ENCODE data around the gene MRPS24. TPM values are rescaled to one million over a fixed set of nuclear protein-coding genes. Genes with fewer than 3 reads are reported as not detected.

Gene MRPS24
- total and polyA plus RNA-seq, 2 donors: 80.5 to 107 TPM

DNA sequence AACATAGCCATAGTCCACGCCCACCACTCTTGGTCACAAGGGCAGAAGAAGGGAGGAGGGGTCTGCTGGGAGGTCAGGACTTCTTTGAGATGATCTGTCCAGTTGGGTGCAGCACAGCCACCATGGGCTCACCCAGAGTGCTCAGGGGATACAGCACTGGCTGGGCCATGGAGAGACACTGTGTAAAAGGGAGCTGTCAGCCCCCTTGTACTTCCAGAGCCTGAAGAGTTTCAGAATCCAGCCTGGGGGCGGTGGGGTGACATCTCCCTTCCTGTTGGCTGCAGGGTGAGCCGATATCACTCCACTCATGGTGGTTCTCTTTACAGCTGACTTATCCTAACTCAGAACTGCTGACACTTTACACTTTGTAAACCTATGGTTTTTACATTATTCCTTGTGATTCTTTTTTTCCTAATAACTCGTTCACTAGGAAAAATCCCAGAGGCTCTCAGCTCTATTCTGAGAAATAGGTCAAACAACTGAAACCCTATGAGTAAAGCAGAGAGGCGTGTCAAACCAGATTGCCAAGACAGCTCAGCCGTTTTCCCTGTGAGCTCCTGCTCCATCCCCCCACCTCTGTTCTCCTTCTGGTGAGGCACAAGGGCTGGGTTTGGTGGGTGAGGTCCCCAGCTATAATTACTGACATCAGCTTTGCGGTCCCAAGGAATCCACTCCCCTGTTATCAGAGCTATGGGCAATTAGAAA, 3.2 kb upstream of the MRPS24 start:
- peak overlapping the region in 1 of 2 donors; percentile 3 for H3K27ac ChIP-seq (ENCODE audit: low read depth in 1 of 2, low read length in 1 of 2)
- H3K4me3 ChIP-seq (ENCODE audit: low read length in 2 of 2): no peak overlapping the region
- peaks cover 0 to 2% of the 10 kb centered on the region in 2 donors for H3K27me3 ChIP-seq (ENCODE audit: control insufficient read depth in 2 of 2, insufficient read depth in 1 of 2, low read length in 1 of 2)
- H3K36me3 ChIP-seq (ENCODE audit: control insufficient read depth in 2 of 2, insufficient read depth in 2 of 2, low read length in 1 of 2): peaks cover 19 to 22% of the 10 kb centered on the region in 2 donors
- no peaks in the 10 kb centered on the region for H3K9me3 ChIP-seq (ENCODE audit: control insufficient read depth in 2 of 2, insufficient read depth in 1 of 2, low read length in 1 of 2)
- H3K4me1 ChIP-seq (ENCODE audit: control insufficient read depth in 2 of 2, insufficient read depth in 2 of 2, low read length in 2 of 2): peaks cover 4 to 14% of the 10 kb centered on the region in 2 donors
- DNase-seq (ENCODE audit: low read depth in 6 of 9, low spot score in 9 of 9): no peak
- WGBS: 81% methylated on average over 7 of the region's 7 CpGs

DNA sequence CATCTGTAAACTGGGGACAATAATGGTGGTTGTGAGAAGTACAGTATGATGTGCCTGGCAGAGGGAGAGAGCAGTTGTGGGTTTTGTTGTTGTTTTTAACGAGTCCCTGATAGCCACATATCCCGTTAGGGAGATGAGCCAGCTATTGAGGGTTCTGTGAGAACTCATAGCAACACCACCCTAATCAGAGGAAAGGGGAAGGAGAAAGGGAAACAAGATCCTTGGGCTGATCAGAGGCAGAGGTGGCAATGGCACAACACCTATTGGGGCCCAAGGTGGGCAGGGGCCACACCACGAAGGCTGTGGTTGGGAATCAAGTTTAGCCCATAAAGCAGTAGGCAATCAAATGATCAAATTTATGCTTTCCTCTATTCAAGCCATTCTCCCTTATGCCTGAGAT, 1.7 kb upstream of the MRPS24 start:
- peaks cover 4 to 14% of the 10 kb centered on the region in 2 donors for H3K4me1 ChIP-seq (ENCODE audit: control insufficient read depth in 2 of 2, insufficient read depth in 2 of 2, low read length in 2 of 2)
- 98% methylated on average over 3 of the region's 3 CpGs for WGBS
- no peak overlapping the region for H3K27ac ChIP-seq (ENCODE audit: low read depth in 1 of 2, low read length in 1 of 2)
- H3K4me3 ChIP-seq (ENCODE audit: low read length in 2 of 2): no peak overlapping the region
- peaks cover 0 to 2% of the 10 kb centered on the region in 2 donors for H3K27me3 ChIP-seq (ENCODE audit: control insufficient read depth in 2 of 2, insufficient read depth in 1 of 2, low read length in 1 of 2)
- H3K36me3 ChIP-seq (ENCODE audit: control insufficient read depth in 2 of 2, insufficient read depth in 2 of 2, low read length in 1 of 2): peaks cover 14 to 22% of the 10 kb centered on the region in 2 donors
- no peak for DNase-seq (ENCODE audit: low read depth in 6 of 9, low spot score in 9 of 9)
- H3K9me3 ChIP-seq (ENCODE audit: control insufficient read depth in 2 of 2, insufficient read depth in 1 of 2, low read length in 1 of 2): no peaks in the 10 kb centered on the region

DNA sequence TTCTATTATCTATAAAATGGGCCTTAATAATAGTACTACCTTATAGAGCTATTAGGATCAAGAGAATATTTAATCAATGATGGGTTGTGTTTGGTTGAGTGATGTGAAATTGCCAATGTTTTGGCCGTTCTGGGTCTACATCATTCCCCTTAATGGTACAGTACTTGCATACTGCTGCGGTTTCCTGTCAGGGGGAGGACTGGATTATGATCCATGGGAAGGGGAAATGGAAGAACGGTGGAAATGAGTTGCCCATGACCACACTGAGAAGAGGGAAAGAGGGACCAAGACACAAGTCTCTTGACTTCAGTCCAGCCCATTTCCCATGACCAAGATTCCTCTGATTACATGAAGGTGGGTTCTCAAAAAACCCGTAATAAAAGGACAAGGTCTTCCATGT, 999 bp upstream of the MRPS24 start:
- H3K36me3 ChIP-seq (ENCODE audit: control insufficient read depth in 2 of 2, insufficient read depth in 2 of 2, low read length in 1 of 2): peaks cover 9 to 21% of the 10 kb centered on the region in 2 donors
- no peaks in the 10 kb centered on the region for H3K9me3 ChIP-seq (ENCODE audit: control insufficient read depth in 2 of 2, insufficient read depth in 1 of 2, low read length in 1 of 2)
- no peak overlapping the region for H3K4me3 ChIP-seq (ENCODE audit: low read length in 2 of 2)
- peaks cover 4 to 14% of the 10 kb centered on the region in 2 donors for H3K4me1 ChIP-seq (ENCODE audit: control insufficient read depth in 2 of 2, insufficient read depth in 2 of 2, low read length in 2 of 2)
- no peak for DNase-seq (ENCODE audit: low read depth in 6 of 9, low spot score in 9 of 9)
- H3K27me3 ChIP-seq (ENCODE audit: control insufficient read depth in 2 of 2, insufficient read depth in 1 of 2, low read length in 1 of 2): peaks cover 0 to 2% of the 10 kb centered on the region in 2 donors
- H3K27ac ChIP-seq (ENCODE audit: low read depth in 1 of 2, low read length in 1 of 2): no peak overlapping the region
- WGBS: 94% methylated on average over 4 of the region's 4 CpGs

DNA sequence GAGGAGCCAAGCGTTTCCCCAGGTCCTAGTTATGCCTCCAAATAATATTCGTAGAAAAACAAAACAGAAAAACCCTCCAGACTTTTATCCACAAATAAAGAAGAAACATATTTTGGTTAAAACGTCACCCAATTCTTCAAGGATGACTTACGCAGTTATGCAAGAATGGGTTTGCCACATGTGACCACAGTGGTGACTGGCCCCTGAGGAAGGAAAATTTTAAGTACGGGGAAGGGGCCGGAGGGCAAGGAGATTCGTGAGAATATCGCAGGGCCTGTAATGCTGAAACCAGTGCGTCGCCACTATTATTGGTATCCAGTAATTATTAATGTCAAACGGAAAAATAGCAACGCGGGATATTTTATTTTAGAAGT, 537 bp upstream of the MRPS24 start:
- Histone ChIP-seq H3K27ac (ENCODE audit: low read depth in 1 of 2, low read length in 1 of 2) (peak overlapping the region; percentile 20 to 70), H3K4me3 (ENCODE audit: low read length in 2 of 2) (peak overlapping the region; percentile 56 to 91), H3K9me3 (ENCODE audit: control insufficient read depth in 2 of 2, insufficient read depth in 1 of 2, low read length in 1 of 2) (no peaks in the 10 kb centered on the region), H3K4me1 (ENCODE audit: control insufficient read depth in 2 of 2, insufficient read depth in 2 of 2, low read length in 2 of 2) (peaks cover 4 to 14% of the 10 kb centered on the region in 2 donors), H3K27me3 (ENCODE audit: control insufficient read depth in 2 of 2, insufficient read depth in 1 of 2, low read length in 1 of 2) (peaks cover 0 to 2% of the 10 kb centered on the region in 2 donors), H3K36me3 (ENCODE audit: control insufficient read depth in 2 of 2, insufficient read depth in 2 of 2, low read length in 1 of 2) (peaks cover 9 to 20% of the 10 kb centered on the region in 2 donors)
- 39% methylated on average over 13 of the region's 13 CpGs for WGBS
- DNase-seq (ENCODE audit: low read depth in 6 of 9, low spot score in 9 of 9): no peak

DNA sequence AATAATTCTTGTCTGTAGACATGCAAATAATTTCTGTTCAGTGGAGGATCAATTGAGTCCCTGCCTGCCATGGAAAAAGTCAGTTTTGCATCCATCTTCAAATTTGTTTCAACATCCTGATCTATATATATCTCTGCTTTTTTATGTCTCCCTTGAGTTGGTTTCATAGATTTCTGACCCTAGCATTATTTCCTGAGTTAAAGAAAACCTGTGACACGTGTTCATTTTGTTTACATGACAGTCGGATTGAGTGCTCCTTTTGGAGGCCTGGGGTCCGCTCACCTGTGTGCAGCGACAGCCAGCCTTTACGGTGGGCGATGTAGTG, 674 bp downstream of the MRPS24 start:
- DNase-seq (ENCODE audit: low read depth in 6 of 9, low spot score in 9 of 9): peak in 4 of 9 donors; percentile 3 to 30 (median 6)

DNA sequence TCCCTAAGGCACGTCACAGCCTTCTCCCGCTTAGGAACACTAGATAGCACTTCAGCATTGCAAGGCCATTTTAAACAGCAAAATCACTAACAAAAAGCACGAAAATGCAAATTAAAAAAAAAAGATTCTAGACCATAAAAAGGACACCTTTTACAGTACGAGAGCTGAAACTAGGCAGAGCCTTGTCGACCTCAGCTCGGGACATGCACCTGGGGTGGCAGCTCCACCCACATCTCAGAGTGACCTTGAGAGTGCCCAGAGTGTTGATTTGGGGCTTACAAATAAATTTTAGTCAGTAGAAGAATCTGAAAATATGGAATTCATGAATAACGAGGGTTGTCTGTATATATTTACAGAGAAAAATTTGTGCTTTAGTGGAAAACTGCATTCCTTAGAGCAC, 1.1 kb downstream of the MRPS24 start:
- Histone ChIP-seq H3K4me1 (ENCODE audit: control insufficient read depth in 2 of 2, insufficient read depth in 2 of 2, low read length in 2 of 2) (peaks cover 4 to 14% of the 10 kb centered on the region in 2 donors), H3K27ac (ENCODE audit: low read depth in 1 of 2, low read length in 1 of 2) (no peak overlapping the region), H3K27me3 (ENCODE audit: control insufficient read depth in 2 of 2, insufficient read depth in 1 of 2, low read length in 1 of 2) (peaks cover 0 to 2% of the 10 kb centered on the region in 2 donors), H3K4me3 (ENCODE audit: low read length in 2 of 2) (no peak overlapping the region), H3K9me3 (ENCODE audit: control insufficient read depth in 2 of 2, insufficient read depth in 1 of 2, low read length in 1 of 2) (no peaks in the 10 kb centered on the region), H3K36me3 (ENCODE audit: control insufficient read depth in 2 of 2, insufficient read depth in 2 of 2, low read length in 1 of 2) (peaks cover 9 to 17% of the 10 kb centered on the region in 2 donors)
- WGBS: 86% methylated on average over 7 of the region's 7 CpGs
- DNase-seq (ENCODE audit: low read depth in 6 of 9, low spot score in 9 of 9): no peak

More for the DNA sequence above, 674 bp downstream of the MRPS24 start:
- Histone ChIP-seq H3K27me3 (ENCODE audit: control insufficient read depth in 2 of 2, insufficient read depth in 1 of 2, low read length in 1 of 2) (peaks cover 0 to 2% of the 10 kb centered on the region in 2 donors), H3K36me3 (ENCODE audit: control insufficient read depth in 2 of 2, insufficient read depth in 2 of 2, low read length in 1 of 2) (peaks cover 9 to 17% of the 10 kb centered on the region in 2 donors), H3K27ac (ENCODE audit: low read depth in 1 of 2, low read length in 1 of 2) (peak overlapping the region in 1 of 2 donors; percentile 15), H3K9me3 (ENCODE audit: control insufficient read depth in 2 of 2, insufficient read depth in 1 of 2, low read length in 1 of 2) (no peaks in the 10 kb centered on the region), H3K4me3 (ENCODE audit: low read length in 2 of 2) (peak overlapping the region; percentile 56 to 91), H3K4me1 (ENCODE audit: control insufficient read depth in 2 of 2, insufficient read depth in 2 of 2, low read length in 2 of 2) (peaks cover 4 to 14% of the 10 kb centered on the region in 2 donors)
- 3% methylated on average over 6 of the region's 6 CpGs for WGBS

DNA sequence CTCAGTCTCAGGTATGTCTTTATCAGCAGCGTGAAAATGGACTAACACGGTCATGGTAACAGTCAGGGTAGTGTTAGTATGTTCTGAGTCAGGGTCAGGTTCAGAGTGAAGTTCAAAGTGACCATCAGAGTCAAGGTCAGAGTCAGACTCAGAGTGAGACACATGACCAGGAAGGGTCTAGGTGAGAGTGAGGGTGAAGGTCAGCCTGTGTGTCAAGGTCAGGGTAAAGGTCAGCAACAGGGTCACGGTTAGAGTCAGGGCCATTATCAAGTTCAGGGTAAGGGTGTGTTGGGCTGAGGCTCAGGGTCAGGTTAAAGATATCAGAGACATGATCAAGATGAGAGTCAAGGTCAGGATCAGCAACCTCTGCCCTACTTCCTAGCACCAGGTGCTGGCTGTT, 4.0 kb downstream of the MRPS24 start:
- 99% methylated on average over 3 of the region's 3 CpGs for WGBS

DNA sequence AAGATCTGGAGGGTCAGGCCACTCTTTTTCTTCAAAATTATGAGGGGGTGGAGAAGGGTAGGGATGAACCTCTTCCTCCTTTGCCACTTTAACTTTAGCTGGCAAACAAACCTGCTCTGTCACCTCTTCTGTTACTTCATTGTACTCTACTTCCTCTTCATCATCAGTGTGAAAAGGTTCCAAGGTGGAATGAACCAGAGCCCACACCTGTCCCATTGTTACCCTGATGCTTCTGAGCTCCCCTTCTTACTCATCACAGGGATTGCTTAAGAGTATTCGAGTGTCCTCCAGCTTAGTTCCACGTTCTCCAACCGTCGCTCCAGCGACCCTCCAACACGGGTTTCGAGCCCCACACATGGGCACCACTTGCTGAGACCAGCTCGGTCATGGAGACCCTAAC, 5.2 kb downstream of the MRPS24 start:
- H3K4me3 ChIP-seq (ENCODE audit: low read length in 2 of 2): no peak overlapping the region
- no peaks in the 10 kb centered on the region for H3K9me3 ChIP-seq (ENCODE audit: control insufficient read depth in 2 of 2, insufficient read depth in 1 of 2, low read length in 1 of 2)
- WGBS: 98% methylated on average over 8 of the region's 8 CpGs
- peaks cover 4 to 5% of the 10 kb centered on the region in 2 donors for H3K4me1 ChIP-seq (ENCODE audit: control insufficient read depth in 2 of 2, insufficient read depth in 2 of 2, low read length in 2 of 2)
- no peaks in the 10 kb centered on the region for H3K27me3 ChIP-seq (ENCODE audit: control insufficient read depth in 2 of 2, insufficient read depth in 1 of 2, low read length in 1 of 2)
- peaks cover 9 to 17% of the 10 kb centered on the region in 2 donors for H3K36me3 ChIP-seq (ENCODE audit: control insufficient read depth in 2 of 2, insufficient read depth in 2 of 2, low read length in 1 of 2)
- DNase-seq (ENCODE audit: low read depth in 6 of 9, low spot score in 9 of 9): no peak
- no peak overlapping the region for H3K27ac ChIP-seq (ENCODE audit: low read depth in 1 of 2, low read length in 1 of 2)

More for the DNA sequence above, 4.0 kb downstream of the MRPS24 start:
- Histone ChIP-seq H3K27ac (ENCODE audit: low read depth in 1 of 2, low read length in 1 of 2) (no peak overlapping the region), H3K4me3 (ENCODE audit: low read length in 2 of 2) (no peak overlapping the region), H3K9me3 (ENCODE audit: control insufficient read depth in 2 of 2, insufficient read depth in 1 of 2, low read length in 1 of 2) (no peaks in the 10 kb centered on the region), H3K4me1 (ENCODE audit: control insufficient read depth in 2 of 2, insufficient read depth in 2 of 2, low read length in 2 of 2) (peaks cover 4 to 11% of the 10 kb centered on the region in 2 donors), H3K36me3 (ENCODE audit: control insufficient read depth in 2 of 2, insufficient read depth in 2 of 2, low read length in 1 of 2) (peaks cover 9 to 17% of the 10 kb centered on the region in 2 donors), H3K27me3 (ENCODE audit: control insufficient read depth in 2 of 2, insufficient read depth in 1 of 2, low read length in 1 of 2) (no peaks in the 10 kb centered on the region)
- no peak for DNase-seq (ENCODE audit: low read depth in 6 of 9, low spot score in 9 of 9)

DNA sequence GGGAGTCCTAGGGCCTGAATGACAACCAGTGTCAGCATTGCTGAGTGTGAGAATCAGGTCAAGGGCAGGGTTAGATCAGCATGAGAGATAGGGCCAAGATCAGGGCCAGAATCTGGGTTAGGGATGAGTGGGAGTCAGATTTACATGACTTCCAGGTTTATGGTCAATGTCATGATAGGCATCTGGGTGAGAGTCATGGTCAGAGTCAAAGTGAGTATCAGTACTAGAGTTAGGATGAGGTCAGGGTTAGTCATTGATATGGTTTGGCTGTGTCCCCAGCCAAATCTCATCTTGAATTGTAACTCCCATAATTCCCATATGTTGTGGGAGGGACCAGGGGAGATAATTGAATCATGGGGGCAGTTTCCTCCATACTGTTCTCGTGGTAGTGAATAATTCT, 12.3 kb downstream of the MRPS24 start:
- Histone ChIP-seq H3K36me3 (ENCODE audit: control insufficient read depth in 2 of 2, insufficient read depth in 2 of 2, low read length in 1 of 2) (no peaks in the 10 kb centered on the region), H3K4me3 (ENCODE audit: low read length in 2 of 2) (no peak overlapping the region), H3K9me3 (ENCODE audit: control insufficient read depth in 2 of 2, insufficient read depth in 1 of 2, low read length in 1 of 2) (no peaks in the 10 kb centered on the region), H3K4me1 (ENCODE audit: control insufficient read depth in 2 of 2, insufficient read depth in 2 of 2, low read length in 2 of 2) (no peaks in the 10 kb centered on the region), H3K27ac (ENCODE audit: low read depth in 1 of 2, low read length in 1 of 2) (no peak overlapping the region), H3K27me3 (ENCODE audit: control insufficient read depth in 2 of 2, insufficient read depth in 1 of 2, low read length in 1 of 2) (no peaks in the 10 kb centered on the region)
- 95% methylated on average over 1 of the region's 1 CpG for WGBS
- no peak for DNase-seq (ENCODE audit: low read depth in 6 of 9, low spot score in 9 of 9)
